SH-SY5Y (cell line): Measurements from ENCODE around the gene SPATA46.

Experiments used
- GATA2 ChIP-seq: IDR thresholded peaks from 2 replicates; pipeline ENCODE4 v1.6.1; 2011; ENCODE audit warnings: mild to moderate bottlenecking, low read depth, low read length
- GATA3 ChIP-seq: IDR thresholded peaks from 2 replicates; pipeline ENCODE4 v1.6.1; 2011; ENCODE audit warnings: low read depth, mild to moderate bottlenecking, low read length, moderate library complexity

- TF ChIP-seq GATA2 = no peak
- TF ChIP-seq GATA3 = no peak
Measured at GRCh38 chr1:162405800-162406199, 29.1 kb upstream of the SPATA46 start.
